Fibroblast of skin of left quadriceps (primary cell): Measurements from ENCODE around the gene SLC4A5.
"Not testable (repeated sequence)": the region's sequence is repeated elsewhere in the genome, so short reads cannot be mapped to it uniquely, and the experiment has no call there.

ENCODE experiments used
- DNase-seq, 2 experiments: peaks; one replicate each; pipeline ENCODE4 v3.0.0-alpha.2; 2013; ENCODE audit warnings: low read depth in 2 of 2

Gene SLC4A5

DNA sequence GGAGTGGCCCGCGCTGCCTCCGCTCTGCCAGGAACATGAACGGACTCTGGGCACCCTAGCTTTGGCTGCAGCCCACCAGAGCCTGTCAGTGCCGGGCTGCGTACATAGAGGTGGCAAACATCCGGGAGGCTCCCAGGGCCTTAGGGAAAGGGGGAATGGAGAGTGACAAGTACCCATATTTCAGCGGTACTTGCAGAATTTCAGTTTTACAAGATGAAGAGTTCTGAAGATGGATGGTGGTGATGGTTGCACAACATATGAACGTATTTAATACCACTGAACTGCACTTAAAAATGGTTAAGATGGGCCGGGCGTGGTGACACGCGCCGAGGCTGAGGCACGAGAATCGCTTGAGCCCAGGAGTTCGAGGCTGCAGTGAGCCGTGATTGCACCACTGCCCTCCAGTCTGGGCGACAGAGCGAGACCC lies 143.9 kb downstream of the SLC4A5 start:
- no peak for DNase-seq

GRCh38 chr2:74198461-74199274 lies 144.5 kb downstream of the SLC4A5 start, which contains the start of gene MTHFD2:
Gene MTHFD2 (plus strand): TSS chr2:74198615. CDS start chr2:74198642, 27 bp downstream.
- DNase-seq = peak; percentile 96 to 97

GRCh38 chr2:74198023-74198460 lies 145.2 kb downstream of the SLC4A5 start:
- no peak for DNase-seq

DNA sequence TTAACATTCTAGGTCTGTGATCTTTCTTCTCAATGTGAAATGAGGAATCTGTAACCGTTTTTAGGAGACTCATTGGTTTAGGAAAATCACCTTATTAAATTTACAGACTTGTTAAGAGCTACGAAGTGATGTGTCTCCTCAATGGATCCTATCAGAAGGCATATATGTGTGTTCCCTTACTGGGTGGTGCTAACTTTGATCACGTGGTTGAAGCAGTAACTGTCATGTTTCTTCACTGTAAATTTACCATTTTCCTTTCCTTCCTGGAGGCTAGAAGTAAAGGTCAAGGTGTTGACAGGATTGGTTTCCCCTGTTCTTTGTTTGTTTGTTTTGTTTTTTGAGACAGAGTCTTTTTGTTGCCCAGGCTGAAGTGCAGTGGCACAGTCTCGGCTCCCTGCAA lies 146.2 kb downstream of the SLC4A5 start:
- DNase-seq = no peak

- no peak for DNase-seq
Observed at GRCh38 chr2:74194799-74195198, 148.4 kb downstream of the SLC4A5 start.

DNA sequence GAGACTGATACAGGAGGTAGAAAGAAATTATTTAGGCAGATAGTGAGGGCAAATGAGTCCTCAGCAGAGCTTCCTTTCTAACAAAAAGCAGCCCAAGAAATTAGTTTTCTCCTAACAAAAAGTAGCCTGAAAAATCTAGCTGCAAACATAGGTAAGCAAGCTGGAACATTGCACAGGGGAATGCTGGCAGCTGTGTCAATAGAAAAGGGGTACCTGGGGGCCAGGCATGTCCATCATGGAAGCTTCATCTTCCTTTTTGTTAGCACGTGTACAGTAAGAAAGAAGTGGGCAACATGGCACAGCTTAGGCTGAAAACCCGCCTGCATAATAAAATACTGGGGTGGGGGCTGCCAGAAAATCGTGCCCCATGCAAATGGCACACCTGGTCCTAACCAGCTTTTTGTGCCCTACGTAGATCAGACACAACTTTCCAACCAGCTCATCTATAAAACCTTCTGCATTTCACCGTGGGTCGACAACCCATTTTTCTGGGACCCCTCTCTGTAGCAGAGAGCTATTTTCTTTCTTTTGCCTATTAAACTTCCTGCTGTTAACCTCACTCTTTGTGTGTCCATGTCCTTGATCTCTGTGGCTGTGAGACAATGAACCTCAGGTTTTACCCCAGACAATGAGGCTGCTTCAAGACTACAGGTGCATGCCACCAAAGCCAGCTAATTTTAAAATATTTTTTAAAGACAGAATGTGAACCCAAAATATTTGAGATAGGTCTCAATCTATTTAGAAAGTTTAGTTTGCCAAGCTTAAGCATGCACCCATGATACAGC lies 151.4 kb downstream of the SLC4A5 start:
- DNase-seq = no peak

DNA sequence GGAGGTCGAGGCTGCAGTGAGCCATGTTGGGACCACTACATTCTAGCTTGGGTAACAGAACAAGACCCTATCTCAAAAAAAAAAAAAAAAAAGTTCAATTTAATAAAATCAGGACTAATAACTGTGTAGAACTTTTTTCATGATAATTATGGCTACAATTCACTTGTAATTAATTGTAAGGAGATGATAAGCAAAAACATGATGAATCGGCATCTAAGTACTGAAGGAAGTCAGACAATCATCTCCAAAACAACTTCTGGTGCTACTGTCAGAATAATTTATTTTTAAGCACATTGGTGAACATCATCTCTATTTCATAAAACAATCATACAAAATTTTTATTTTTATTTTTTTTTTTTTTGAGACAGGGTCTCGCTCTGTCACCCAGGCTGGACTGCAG lies 154.5 kb downstream of the SLC4A5 start:
- no peak for DNase-seq

GRCh38 chr2:74188018-74188601 lies 155.1 kb downstream of the SLC4A5 start:
- peak; percentile 33 to 34 for DNase-seq

GRCh38 chr2:74186706-74187105 lies 156.5 kb downstream of the SLC4A5 start:
- DNase-seq = not testable (repeated sequence)

DNA sequence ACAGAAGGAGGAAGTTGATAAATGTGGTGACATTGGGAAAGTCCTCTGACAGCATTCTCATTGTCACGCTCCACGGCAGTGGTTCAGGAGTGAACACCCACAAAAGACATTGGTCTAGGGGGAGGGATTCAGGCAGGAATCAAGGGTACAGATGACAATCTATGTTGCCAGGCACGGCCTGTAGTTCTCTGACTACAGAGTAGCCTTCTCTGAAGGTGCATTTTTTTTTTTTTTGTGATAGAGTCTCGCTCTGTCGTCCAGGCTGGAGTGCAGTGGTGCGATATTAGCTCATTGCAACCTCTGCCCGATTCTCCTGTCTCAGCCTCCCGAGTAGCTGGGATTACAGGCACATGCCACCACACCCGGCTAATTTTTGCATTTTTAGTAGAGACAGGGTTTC lies 157.2 kb downstream of the SLC4A5 start:
- no peak for DNase-seq

DNA sequence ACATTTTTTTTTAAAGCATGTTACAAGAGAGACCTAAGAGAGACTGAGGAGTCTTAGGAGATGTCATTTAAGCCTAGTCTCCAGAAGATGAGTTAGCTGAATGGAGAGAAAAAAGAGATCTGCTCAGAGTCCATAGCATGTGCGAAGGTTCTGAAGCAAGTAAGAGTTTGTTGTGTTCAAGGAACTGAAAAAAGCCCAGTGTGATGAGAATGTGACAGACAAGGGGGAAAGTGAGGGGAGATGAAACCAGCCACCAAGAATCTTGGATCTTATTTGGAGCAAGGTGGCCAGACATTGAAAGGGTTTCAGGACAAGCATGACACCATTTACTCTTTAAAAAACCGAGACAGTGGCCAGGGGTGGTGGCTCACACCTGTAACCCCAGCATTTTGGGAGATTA lies 159.3 kb downstream of the SLC4A5 start:
- DNase-seq = no peak

GRCh38 chr2:74181739-74182138 lies 161.5 kb downstream of the SLC4A5 start:
- DNase-seq = no peak

DNA sequence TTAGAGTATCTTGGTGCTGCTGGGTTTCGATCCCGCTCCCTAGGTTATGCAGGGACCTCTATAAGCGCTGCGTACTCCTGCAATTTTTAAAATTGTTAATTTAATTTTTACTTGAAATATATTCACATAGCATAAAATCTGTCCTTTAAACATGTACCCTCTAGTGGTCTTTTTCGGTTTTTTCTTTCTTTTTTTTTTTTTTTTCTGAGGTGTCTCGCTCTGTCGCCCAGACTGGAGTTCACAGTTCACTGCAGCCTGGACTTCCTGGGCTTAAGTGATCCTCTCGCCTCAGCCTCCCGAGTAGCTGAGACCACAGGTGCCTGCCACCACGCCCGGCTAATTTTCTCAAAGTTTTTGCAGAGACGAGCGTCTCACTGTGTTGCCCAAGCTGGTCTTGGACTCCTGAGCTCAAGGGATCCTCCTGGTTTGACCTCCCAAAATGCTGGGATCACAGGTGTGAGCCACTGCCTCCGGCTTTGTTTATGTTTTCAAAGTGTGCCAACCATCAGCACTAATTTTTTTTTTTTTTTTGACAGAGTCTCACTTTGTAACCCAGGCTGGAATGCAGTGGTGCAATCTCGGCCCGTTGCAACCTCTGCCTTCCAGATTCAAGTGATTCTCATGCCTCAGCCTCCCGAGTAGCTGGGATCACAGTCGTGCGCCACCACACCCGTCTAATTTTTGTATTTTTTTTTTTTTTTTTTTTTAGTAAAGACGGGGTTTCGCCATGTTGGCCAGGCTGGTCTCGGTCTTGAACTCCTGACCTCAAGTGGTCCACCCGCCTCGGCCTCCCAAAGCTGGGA lies 164.0 kb downstream of the SLC4A5 start:
- DNase-seq = no peak

- peak; percentile 95 to 96 for DNase-seq
Observed at GRCh38 chr2:74178211-74179062, 164.8 kb downstream of the SLC4A5 start, which contains the start of gene MOB1A. Gene MOB1A (minus strand): TSS chr2:74178879. CDS start chr2:74178674, 205 bp downstream.

- DNase-seq = no peak
Observed at GRCh38 chr2:74177696-74178095, 165.5 kb downstream of the SLC4A5 start.

DNA sequence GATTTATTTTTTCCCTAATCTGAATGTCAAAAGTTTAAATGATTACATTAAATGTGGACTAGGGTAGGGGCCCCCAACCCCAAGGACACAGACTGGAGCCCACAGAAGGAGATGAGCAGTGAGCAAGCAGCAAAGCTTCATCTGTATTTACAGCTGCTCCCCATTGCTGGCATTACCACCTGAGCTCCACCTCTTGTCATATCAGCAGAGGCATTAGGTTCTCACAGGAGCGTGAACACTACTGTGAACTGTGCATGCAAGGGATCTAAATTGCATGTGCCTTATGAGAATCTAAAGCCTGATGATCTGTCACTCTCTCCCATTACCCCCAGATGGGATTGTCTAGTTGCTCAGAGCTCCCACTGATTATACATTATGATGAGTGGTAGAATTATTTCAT lies 168.3 kb downstream of the SLC4A5 start:
- DNase-seq = no peak

- DNase-seq = no peak
Observed at GRCh38 chr2:74168739-74169138, 174.5 kb downstream of the SLC4A5 start.
